ENCODE results near the gene OR8K3.

The OR8K3 gene

DNA sequence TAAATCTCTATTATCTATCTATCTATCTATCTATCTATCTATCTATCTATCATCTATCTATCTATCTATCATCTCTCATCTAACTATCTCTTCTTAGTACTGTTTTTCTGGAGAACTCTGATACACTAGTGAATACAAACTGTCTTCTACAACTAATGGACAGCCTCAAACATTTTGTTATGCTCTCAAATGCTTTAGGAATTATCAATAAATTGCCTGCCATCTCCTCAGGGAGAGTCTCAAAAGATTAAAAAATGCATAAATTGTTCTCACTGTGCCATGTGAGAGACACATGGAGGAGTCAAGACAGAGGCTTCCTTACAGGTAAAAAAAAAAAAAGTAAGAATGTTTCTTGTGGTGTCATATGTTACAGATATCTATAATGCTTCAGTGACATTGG, at the start of gene OR8K3:
Gene OR8K3, plus strand, starts transcription at position 301 of the 400 bp plus-strand sequence. CDS start 3,163 bp downstream, outside the sequence.
- no peak for DNase-seq

DNA sequence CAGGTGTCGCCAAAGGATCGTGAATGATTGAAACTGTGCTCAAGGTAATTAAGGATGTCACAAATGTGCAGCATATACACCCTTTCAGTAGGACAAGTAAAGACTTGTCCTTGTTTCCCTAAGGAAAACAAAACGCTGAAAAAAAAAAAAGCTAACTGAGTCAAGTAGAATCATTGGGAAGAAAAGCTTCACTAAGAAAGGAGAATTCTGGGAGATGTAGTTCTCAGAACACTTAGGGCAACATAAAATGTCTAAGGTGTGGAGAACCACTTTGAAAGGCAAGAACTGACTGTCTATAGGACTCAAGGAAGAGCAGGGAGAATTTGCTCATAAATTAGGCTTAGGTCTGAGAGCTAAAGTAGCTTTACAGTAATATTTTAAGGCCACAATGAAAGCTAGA, 43.9 kb upstream of the OR8K3 start:
- no peak for DNase-seq

DNA sequence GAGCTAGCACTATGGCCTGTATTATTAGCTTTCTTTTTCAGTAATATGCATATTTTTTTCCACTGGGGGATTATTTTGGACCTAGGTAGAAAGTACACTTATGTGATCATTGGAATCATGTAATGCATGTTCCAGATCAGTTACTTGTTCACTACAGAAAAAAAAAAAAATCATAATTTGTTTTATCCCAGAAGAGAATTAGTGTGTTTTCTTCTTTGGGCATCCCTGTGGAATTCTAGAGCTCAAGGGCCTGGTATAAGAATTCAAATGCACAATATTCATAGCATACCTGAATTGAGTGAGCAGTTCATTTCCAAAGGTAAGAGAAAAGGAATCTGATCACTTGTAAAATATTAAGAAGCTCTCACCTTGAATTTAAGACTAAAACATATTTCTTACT, 41.1 kb upstream of the OR8K3 start, which contains the start of gene OR5T1:
Gene OR5T1, plus strand, starts transcription at position 301 of the 400 bp plus-strand sequence. CDS start 1,485 bp downstream, outside the sequence.
- DNase-seq, result no peak

DNA sequence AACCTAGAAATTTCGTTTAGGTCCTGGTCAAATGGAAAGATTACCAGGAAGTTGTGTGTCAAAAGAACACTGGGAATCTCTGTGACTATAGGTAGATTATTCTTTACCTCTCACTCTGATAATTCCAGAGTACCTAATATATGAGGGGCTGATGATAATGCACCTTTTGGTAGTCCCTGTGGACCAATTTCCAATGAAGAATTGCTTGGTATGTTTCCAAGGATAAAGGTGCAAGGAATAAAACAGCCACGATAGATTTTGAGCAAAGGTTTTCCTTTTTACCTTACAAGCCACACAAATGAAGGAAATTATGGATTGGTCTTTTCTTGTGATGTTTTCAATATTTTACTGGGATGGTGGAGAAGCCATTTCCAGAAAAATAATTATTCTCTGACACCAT, 22.8 kb upstream of the OR8K3 start, which contains the start of gene OR8H1:
Gene OR8H1, minus strand, starts transcription at position 101 of the 400 bp plus-strand sequence. CDS start 1,192 bp downstream, outside the sequence.
- DNase-seq, result no peak

DNA sequence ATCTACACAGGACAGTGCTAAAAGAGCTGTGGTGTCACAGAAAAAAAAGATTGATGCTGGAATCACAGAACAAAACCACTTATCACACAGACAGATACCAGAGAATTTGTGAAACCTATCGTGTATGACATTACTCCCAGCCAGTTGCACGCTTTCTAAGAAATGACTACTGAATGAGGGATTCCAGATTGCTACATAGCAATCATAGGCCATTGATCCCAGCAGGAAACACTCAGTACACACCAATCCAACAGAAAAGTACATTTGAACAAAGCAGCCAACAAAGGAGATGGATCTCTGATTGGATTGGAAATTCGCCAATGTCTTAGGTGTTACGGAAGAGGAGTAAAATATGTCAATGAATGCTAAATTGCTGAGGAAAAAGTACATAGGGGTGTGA, 18.0 kb upstream of the OR8K3 start:
- no peak for DNase-seq

DNA sequence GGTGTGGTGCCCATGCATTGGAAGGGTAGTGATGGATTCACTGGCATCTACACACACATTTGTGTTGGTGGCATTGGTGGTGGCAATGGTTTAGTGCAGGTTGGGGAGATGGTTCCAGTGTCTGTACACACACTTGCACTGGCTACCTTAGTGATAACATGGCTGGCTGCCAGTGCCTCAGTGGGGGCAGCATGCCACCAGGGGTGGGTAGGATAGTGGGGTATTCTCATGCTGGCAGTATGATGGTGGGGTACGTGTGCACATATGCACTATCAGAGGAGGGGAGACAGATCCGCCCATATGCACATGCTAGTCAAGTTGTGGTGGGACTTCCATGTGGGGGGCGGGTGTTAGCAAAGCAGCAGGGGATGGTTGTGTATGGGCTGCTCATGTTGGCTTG, 7.1 kb upstream of the OR8K3 start:
- no peak for DNase-seq

DNA sequence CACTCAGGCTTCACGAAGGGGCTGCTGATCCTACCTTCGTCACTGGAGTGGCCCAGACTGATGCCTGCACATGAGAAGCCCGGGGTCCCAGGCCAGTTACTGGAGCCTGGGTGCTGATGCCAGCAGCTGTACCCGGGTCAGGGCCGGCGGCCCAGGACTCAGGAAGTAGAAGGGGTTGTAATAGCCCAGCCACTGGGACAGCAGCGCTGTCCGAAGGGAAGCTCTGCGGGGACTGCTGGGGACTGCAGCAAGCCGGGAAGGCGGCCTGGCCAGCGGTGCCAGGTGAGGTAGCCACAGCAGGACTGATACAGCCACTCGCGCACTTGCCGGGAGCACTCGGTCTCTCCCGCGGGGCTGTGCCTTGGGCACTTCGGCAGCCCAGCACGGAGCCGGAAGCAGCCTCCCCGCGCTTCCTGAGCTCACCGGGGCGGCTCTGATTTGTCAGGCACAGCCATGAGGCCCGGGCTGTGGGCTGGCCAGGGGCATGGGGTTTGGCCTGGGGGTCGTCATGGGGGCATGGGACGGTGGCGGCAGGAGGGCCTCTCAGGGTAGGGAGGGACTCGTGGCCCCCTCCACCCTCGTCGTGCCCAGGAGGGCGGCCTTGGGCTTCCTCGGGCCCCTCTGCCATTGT, 17.0 kb downstream of the OR8K3 start:
- DNase-seq, result no peak

DNA sequence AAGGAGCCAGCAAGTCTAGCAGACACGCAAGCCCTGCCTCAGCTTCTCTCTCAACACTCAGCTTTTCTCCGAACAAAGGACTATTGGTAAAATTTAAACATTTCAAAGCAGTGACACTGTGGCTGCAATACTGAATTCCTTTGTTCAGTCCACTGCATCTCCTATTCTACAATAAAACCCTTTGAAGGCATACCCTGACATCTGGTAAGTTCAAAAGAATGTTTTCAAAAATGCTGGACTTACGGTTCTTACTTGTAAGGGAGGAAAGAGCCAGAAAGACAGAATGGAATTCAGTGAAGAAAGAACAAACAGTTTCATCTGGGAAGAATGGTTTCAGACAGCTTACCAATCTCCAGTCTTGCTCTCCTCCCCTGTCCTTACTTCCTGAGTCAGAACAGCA, 18.2 kb downstream of the OR8K3 start:
- peak in 1 of 51 donors; percentile 1 for DNase-seq

DNA sequence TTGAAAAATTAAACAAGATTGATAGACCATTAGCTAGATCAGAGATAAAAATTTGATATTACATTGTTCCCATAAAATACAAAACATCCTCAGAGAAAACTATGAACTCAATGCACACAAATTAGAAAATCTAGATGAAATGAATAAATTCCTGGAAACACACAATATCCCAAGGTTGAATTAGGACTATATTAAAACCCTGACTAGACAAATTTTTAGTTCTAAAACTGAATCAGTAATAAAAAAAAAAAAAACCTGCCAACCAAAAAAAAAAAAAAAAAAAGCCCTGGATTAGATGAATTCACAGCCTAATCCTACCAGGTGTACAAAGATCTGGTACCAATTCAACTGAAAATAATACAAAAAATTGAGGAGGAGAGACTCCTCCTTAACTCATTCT, 25.3 kb downstream of the OR8K3 start:
- DNase-seq, result no peak

DNA sequence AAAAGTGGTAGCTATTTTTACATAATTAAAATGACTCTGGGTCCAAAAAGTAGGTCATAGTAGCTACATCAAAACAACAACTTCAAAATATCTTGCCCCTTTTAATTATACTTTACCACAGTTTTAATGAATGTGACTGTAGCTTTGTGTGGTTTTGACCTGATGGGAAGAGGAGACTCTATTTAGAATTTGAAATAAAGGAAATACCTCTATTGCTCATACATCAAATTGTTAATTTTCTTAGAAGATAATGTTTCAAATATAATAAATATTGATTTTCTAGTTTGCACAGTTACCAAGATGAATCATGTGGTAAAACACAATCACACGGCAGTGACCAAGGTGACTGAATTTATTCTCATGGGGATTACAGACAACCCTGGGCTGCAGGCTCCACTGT, 30.8 kb downstream of the OR8K3 start, which contains the start of gene OR8K1:
Gene OR8K1, plus strand, starts transcription at position 301 of the 400 bp plus-strand sequence. Its CDS starts 0 bp downstream, at position 301.
- DNase-seq, result no peak

DNA sequence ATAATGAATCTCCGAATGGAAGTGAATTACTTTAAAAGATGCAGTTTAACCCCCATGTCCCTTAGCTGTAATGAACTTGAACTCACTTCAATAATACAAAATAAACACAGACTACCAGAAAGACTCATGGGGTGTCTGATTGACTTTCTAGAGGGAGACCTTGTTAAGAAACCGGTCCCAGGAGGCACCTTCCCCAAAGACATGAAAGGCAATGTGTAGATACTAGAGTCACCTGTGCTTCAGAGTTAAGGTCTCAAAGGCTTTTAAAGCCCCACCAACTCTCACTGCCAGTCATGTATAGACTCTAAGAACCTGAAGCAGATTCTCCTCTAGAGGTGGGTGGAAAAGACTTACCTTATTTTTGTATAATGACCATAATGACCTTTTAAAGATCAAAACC, 39.0 kb downstream of the OR8K3 start, which contains the start of gene OR8J1:
Gene OR8J1, plus strand, starts transcription at position 301 of the 400 bp plus-strand sequence. CDS start 5,956 bp downstream, outside the sequence.
- no peak for DNase-seq
